SK-N-SH treated with all-trans-retinoic acid at 6 μM for 48 hours (cell line): ENCODE results near the gene HDAC11.

Experiments used
- ATAC-seq: fragments of 200-7000 bp; cut with Tn5 transposase; 3 replicates; pipeline ENCODE4 v1.9.1; 2020; ENCODE audit warnings: mild to moderate bottlenecking, moderate library complexity
- ARNTL ChIP-seq: fragments of 450-650 bp; formaldehyde crosslinking; IDR thresholded peaks from 2 replicates; pipeline ENCODE4 v1.5.0; 2020; ENCODE audit warnings: low read depth, mild to moderate bottlenecking, moderate library complexity, borderline replicate concordance
- BACH2 ChIP-seq: fragments of 250-450 bp; sonication (Bioruptor Pico); IDR thresholded peaks from 2 replicates; pipeline ENCODE4 v1.9.0; 2021; ENCODE audit warnings: mild to moderate bottlenecking, borderline replicate concordance
- CSDC2 ChIP-seq: fragments of 250-450 bp; sonication (Bioruptor Pico); IDR thresholded peaks from 2 replicates; pipeline ENCODE4 v1.5.0; 2020; ENCODE audit warnings: mild to moderate bottlenecking, moderate library complexity
- CSRNP3 ChIP-seq: fragments of 250-450 bp; sonication (Bioruptor Pico); IDR thresholded peaks from 2 replicates; pipeline ENCODE4 v1.5.1; 2021; ENCODE audit warnings: mild to moderate bottlenecking, moderate library complexity
- ESRRG ChIP-seq: fragments of 250-450 bp; sonication (Bioruptor Pico); IDR thresholded peaks from 2 replicates; pipeline ENCODE4 v1.6.1; 2021; ENCODE audit warnings: mild to moderate bottlenecking
- GLIS3 ChIP-seq: fragments of 250-450 bp; sonication (Bioruptor Pico); IDR thresholded peaks from 2 replicates; pipeline ENCODE4 v1.5.0; 2020; ENCODE audit warnings: mild to moderate bottlenecking, moderate library complexity
- ISL1 ChIP-seq: fragments of 250-450 bp; sonication (Bioruptor Pico); IDR thresholded peaks from 2 replicates; pipeline ENCODE4 v2.1.2; 2022; ENCODE audit warnings: mild to moderate bottlenecking, moderate library complexity
- OSR1 ChIP-seq: fragments of 250-450 bp; sonication (Bioruptor Pico); IDR thresholded peaks from 2 replicates; pipeline ENCODE4 v1.8.0; 2022; ENCODE audit warnings: moderate library complexity, mild to moderate bottlenecking, inconsistent platforms
- PPARA ChIP-seq: fragments of 250-450 bp; sonication (Bioruptor Pico); IDR thresholded peaks from 2 replicates; pipeline ENCODE4 v1.5.0; 2020; ENCODE audit warnings: mild to moderate bottlenecking, borderline replicate concordance
- RARB ChIP-seq: fragments of 250-450 bp; sonication (Bioruptor Pico); IDR thresholded peaks from 2 replicates; pipeline ENCODE4 v1.8.0; 2021; ENCODE audit warnings: mild to moderate bottlenecking, moderate library complexity
- SNAI2 ChIP-seq: fragments of 250-450 bp; sonication (Bioruptor Pico); IDR thresholded peaks from 2 replicates; pipeline ENCODE4 v1.5.0; 2020; ENCODE audit warnings: mild to moderate bottlenecking, moderate library complexity
- TCF4 ChIP-seq: fragments of 250-450 bp; sonication (Bioruptor Pico); IDR thresholded peaks from 2 replicates; pipeline ENCODE4 v1.8.0; 2021; ENCODE audit warnings: mild to moderate bottlenecking, moderate library complexity, borderline replicate concordance
- TOX ChIP-seq: fragments of 250-450 bp; sonication (Bioruptor Pico); IDR thresholded peaks from 2 replicates; pipeline ENCODE4 v1.8.0; 2021; ENCODE audit warnings: mild to moderate bottlenecking, moderate library complexity, borderline replicate concordance
- TSHZ2 ChIP-seq: fragments of 250-450 bp; sonication (Bioruptor Pico); IDR thresholded peaks from 2 replicates; pipeline ENCODE4 v1.5.0; 2020; ENCODE audit warnings: mild to moderate bottlenecking, moderate library complexity
- ZC3H10 ChIP-seq: fragments of 250-450 bp; sonication (Bioruptor Pico); IDR thresholded peaks from 2 replicates; pipeline ENCODE4 v1.5.1; 2021; ENCODE audit warnings: mild to moderate bottlenecking, moderate library complexity
- ZFP3 ChIP-seq: fragments of 250-450 bp; sonication (Bioruptor Pico); IDR thresholded peaks from 2 replicates; pipeline ENCODE4 v1.5.0; 2020; ENCODE audit warnings: mild to moderate bottlenecking, moderate library complexity
- ZFP30 ChIP-seq: fragments of 450-650 bp; formaldehyde crosslinking; IDR thresholded peaks from 2 replicates; pipeline ENCODE4 v1.5.0; 2022; ENCODE audit warnings: mild to moderate bottlenecking, moderate library complexity
- ZNF565 ChIP-seq: fragments of 450-650 bp; formaldehyde crosslinking; conservative IDR thresholded peaks from 2 replicates; pipeline ENCODE4 v1.5.0; 2020; ENCODE audit warnings: low read depth, mild to moderate bottlenecking, moderate library complexity
- ZNF70 ChIP-seq: fragments of 450-650 bp; formaldehyde crosslinking; IDR thresholded peaks from 2 replicates; pipeline ENCODE4 v1.5.0; 2020; ENCODE audit warnings: mild to moderate bottlenecking, moderate library complexity
- ZNF8 ChIP-seq: fragments of 450-650 bp; formaldehyde crosslinking; IDR thresholded peaks from 2 replicates; pipeline ENCODE4 v1.5.0; 2020; ENCODE audit warnings: mild to moderate bottlenecking, moderate library complexity
- TF ChIP-seq, protein P1 (sequence below): fragments of 250-450 bp; sonication (Bioruptor Pico); IDR thresholded peaks from 2 replicates; pipeline ENCODE4 v1.8.0; 2021; ENCODE audit warnings: low read depth, mild to moderate bottlenecking, moderate library complexity, borderline replicate concordance
- TF ChIP-seq, protein P2 (sequence below): fragments of 250-450 bp; sonication (Bioruptor Pico); IDR thresholded peaks from 2 replicates; pipeline ENCODE4 v1.8.0; 2020; ENCODE audit warnings: mild to moderate bottlenecking, moderate library complexity, borderline replicate concordance
- TF ChIP-seq, protein P3 (sequence below): fragments of 250-450 bp; sonication (Bioruptor Pico); IDR thresholded peaks from 2 replicates; pipeline ENCODE4 v1.5.1; 2020; ENCODE audit warnings: low read depth, mild to moderate bottlenecking, moderate library complexity

The HDAC11 gene

DNA sequence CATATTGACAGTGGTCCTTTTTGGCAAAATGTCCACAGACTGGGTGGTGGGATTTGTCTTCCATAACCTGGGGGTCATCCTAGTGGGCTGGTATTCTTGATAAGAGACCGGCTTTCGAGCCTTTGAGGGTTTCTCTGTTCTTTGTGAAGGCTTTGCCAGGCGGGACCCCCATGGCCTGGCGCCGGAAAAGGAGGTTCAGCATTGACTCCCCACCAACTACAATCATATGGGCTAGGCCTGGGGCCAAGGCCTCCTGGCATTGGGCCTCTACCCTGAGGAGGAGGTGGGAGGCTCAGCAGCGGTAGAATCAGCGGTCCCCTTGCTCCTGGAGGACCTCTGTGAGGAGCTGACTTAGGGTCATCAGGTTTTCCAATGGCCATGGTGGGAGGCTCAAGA lies 19.8 kb upstream of the HDAC11 start:
- TF ChIP-seq, protein P1, sequence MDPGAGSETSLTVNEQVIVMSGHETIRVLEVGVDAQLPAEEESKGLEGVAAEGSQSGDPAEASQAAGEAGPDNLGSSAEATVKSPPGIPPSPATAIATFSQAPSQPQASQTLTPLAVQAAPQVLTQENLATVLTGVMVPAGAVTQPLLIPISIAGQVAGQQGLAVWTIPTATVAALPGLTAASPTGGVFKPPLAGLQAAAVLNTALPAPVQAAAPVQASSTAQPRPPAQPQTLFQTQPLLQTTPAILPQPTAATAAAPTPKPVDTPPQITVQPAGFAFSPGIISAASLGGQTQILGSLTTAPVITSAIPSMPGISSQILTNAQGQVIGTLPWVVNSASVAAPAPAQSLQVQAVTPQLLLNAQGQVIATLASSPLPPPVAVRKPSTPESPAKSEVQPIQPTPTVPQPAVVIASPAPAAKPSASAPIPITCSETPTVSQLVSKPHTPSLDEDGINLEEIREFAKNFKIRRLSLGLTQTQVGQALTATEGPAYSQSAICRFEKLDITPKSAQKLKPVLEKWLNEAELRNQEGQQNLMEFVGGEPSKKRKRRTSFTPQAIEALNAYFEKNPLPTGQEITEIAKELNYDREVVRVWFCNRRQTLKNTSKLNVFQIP (CRISPR knock-in tag): no peak
- TF ChIP-seq, protein P2, sequence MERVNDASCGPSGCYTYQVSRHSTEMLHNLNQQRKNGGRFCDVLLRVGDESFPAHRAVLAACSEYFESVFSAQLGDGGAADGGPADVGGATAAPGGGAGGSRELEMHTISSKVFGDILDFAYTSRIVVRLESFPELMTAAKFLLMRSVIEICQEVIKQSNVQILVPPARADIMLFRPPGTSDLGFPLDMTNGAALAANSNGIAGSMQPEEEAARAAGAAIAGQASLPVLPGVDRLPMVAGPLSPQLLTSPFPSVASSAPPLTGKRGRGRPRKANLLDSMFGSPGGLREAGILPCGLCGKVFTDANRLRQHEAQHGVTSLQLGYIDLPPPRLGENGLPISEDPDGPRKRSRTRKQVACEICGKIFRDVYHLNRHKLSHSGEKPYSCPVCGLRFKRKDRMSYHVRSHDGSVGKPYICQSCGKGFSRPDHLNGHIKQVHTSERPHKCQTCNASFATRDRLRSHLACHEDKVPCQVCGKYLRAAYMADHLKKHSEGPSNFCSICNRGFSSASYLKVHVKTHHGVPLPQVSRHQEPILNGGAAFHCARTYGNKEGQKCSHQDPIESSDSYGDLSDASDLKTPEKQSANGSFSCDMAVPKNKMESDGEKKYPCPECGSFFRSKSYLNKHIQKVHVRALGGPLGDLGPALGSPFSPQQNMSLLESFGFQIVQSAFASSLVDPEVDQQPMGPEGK: no peak
- TF ChIP-seq ZNF70 (CRISPR knock-in tag): no peak
- TF ChIP-seq ZC3H10 (CRISPR knock-in tag): no peak
- TF ChIP-seq TSHZ2 (CRISPR knock-in tag): no peak
- TF ChIP-seq PPARA: no peak
- TF ChIP-seq GLIS3: no peak
- TF ChIP-seq ZFP30 (CRISPR knock-in tag): no peak
- no peak for TF ChIP-seq ZNF565 (CRISPR knock-in tag)
- no peak for TF ChIP-seq OSR1 (CRISPR knock-in tag)
- TF ChIP-seq ISL1 (CRISPR knock-in tag): no peak
- TF ChIP-seq BACH2 (CRISPR knock-in tag): no peak
- TF ChIP-seq CSDC2 (CRISPR knock-in tag): no peak
- no peak for TF ChIP-seq ARNTL
- no peak for TF ChIP-seq TCF4
- no peak for TF ChIP-seq ZFP3
- no peak for TF ChIP-seq ZNF8 (CRISPR knock-in tag)
- TF ChIP-seq RARB: no peak
- no peak for ATAC-seq

GRCh38 chr3:13461169-13462124 lies 18.7 kb upstream of the HDAC11 start:
- TF ChIP-seq ZNF70 (CRISPR knock-in tag): no peak
- no peak for TF ChIP-seq ZNF8 (CRISPR knock-in tag)
- no peak for TF ChIP-seq CSRNP3 (CRISPR knock-in tag)
- TF ChIP-seq, protein P3, sequence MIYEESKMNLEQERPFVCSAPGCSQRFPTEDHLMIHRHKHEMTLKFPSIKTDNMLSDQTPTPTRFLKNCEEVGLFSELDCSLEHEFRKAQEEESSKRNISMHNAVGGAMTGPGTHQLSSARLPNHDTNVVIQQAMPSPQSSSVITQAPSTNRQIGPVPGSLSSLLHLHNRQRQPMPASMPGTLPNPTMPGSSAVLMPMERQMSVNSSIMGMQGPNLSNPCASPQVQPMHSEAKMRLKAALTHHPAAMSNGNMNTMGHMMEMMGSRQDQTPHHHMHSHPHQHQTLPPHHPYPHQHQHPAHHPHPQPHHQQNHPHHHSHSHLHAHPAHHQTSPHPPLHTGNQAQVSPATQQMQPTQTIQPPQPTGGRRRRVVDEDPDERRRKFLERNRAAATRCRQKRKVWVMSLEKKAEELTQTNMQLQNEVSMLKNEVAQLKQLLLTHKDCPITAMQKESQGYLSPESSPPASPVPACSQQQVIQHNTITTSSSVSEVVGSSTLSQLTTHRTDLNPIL (CRISPR knock-in tag): no peak
- no peak for TF ChIP-seq ESRRG (CRISPR knock-in tag)
- TF ChIP-seq ISL1 (CRISPR knock-in tag): no peak
- no peak for TF ChIP-seq TOX (CRISPR knock-in tag)
- no peak for TF ChIP-seq TCF4
- no peak for TF ChIP-seq TSHZ2 (CRISPR knock-in tag)
- TF ChIP-seq ARNTL: no peak
- no peak for TF ChIP-seq OSR1 (CRISPR knock-in tag)
- TF ChIP-seq SNAI2 (CRISPR knock-in tag): no peak
- TF ChIP-seq, protein P2: no peak
- TF ChIP-seq BACH2 (CRISPR knock-in tag): no peak
- TF ChIP-seq CSDC2 (CRISPR knock-in tag): no peak
- TF ChIP-seq ZNF565 (CRISPR knock-in tag): no peak
- TF ChIP-seq ZFP30 (CRISPR knock-in tag): no peak
- TF ChIP-seq PPARA: no peak
- TF ChIP-seq GLIS3: no peak
- no peak for TF ChIP-seq RARB
- ATAC-seq: peak; percentile 76
